ENCODE data around the gene LRRC7. TPM values are rescaled to one million over a fixed set of nuclear protein-coding genes. Genes with fewer than 3 reads are reported as not detected.
"Not testable (repeated sequence)": the region's sequence is repeated elsewhere in the genome, so short reads cannot be mapped to it uniquely, and the experiment has no call there.

The LRRC7 gene
- total and polyA plus RNA-seq, 2 donors = 0.53 to 47.7 TPM

GRCh38 chr1:69688193-69688592, 120.5 kb downstream of the LRRC7 start:
- no peaks in the 10 kb centered on the region for H3K36me3 ChIP-seq (ENCODE audit: insufficient read depth)
- H3K4me3 ChIP-seq (ENCODE audit: low read depth, low read length) = no peak overlapping the region
- no peak overlapping the region for H3K27ac ChIP-seq (ENCODE audit: low read depth)
- H3K4me1 ChIP-seq (ENCODE audit: insufficient read depth) = no peaks in the 10 kb centered on the region
- DNase-seq (ENCODE audit: extremely low spot score) = no peak
- WGBS = 94% methylated on average over 2 of the region's 2 CpGs

GRCh38 chr1:69691179-69691578, 123.5 kb downstream of the LRRC7 start:
- Histone ChIP-seq H3K36me3 (ENCODE audit: insufficient read depth) (no peaks in the 10 kb centered on the region), H3K4me3 (ENCODE audit: low read depth, low read length) (no peak overlapping the region), H3K4me1 (ENCODE audit: insufficient read depth) (no peaks in the 10 kb centered on the region), H3K27ac (ENCODE audit: low read depth) (no peak overlapping the region)
- DNase-seq (ENCODE audit: extremely low spot score) = no peak
- WGBS = 77% methylated on average over 3 of the region's 3 CpGs

- H3K36me3 ChIP-seq (ENCODE audit: insufficient read depth) = no peaks in the 10 kb centered on the region
- H3K4me1 ChIP-seq (ENCODE audit: insufficient read depth) = no peaks in the 10 kb centered on the region
- H3K4me3 ChIP-seq (ENCODE audit: low read depth, low read length) = no peak overlapping the region
- H3K27ac ChIP-seq (ENCODE audit: low read depth) = no peak overlapping the region
- DNase-seq (ENCODE audit: extremely low spot score) = no peak
Measured at GRCh38 chr1:69693921-69694675, 126.4 kb downstream of the LRRC7 start.

GRCh38 chr1:69697340-69697739, 129.6 kb downstream of the LRRC7 start:
- Histone ChIP-seq H3K27ac (ENCODE audit: low read depth) (no peak overlapping the region), H3K4me1 (ENCODE audit: insufficient read depth) (no peaks in the 10 kb centered on the region), H3K4me3 (ENCODE audit: low read depth, low read length) (no peak overlapping the region), H3K36me3 (ENCODE audit: insufficient read depth) (no peaks in the 10 kb centered on the region)
- WGBS = 95% methylated on average over 2 of the region's 2 CpGs
- no peak for DNase-seq (ENCODE audit: extremely low spot score)

GRCh38 chr1:69700770-69701169, 133.0 kb downstream of the LRRC7 start:
- WGBS = 81% methylated on average over 2 of the region's 2 CpGs
- H3K36me3 ChIP-seq (ENCODE audit: insufficient read depth) = no peaks in the 10 kb centered on the region
- H3K27ac ChIP-seq (ENCODE audit: low read depth) = no peak overlapping the region
- H3K4me1 ChIP-seq (ENCODE audit: insufficient read depth) = no peaks in the 10 kb centered on the region
- DNase-seq (ENCODE audit: extremely low spot score) = no peak
- no peak overlapping the region for H3K4me3 ChIP-seq (ENCODE audit: low read depth, low read length)

- Histone ChIP-seq H3K36me3 (ENCODE audit: insufficient read depth) (no peaks in the 10 kb centered on the region), H3K4me1 (ENCODE audit: insufficient read depth) (no peaks in the 10 kb centered on the region), H3K4me3 (ENCODE audit: low read depth, low read length) (no peak overlapping the region), H3K27ac (ENCODE audit: low read depth) (no peak overlapping the region)
- 77% methylated on average over 4 of the region's 4 CpGs for WGBS
- no peak for DNase-seq (ENCODE audit: extremely low spot score)
Measured at GRCh38 chr1:69702085-69702484, 134.4 kb downstream of the LRRC7 start.

- WGBS = 76% methylated on average over 1 of the region's 1 CpG
- Histone ChIP-seq H3K4me3 (ENCODE audit: low read depth, low read length) (no peak overlapping the region), H3K27ac (ENCODE audit: low read depth) (no peak overlapping the region), H3K4me1 (ENCODE audit: insufficient read depth) (no peaks in the 10 kb centered on the region), H3K36me3 (ENCODE audit: insufficient read depth) (no peaks in the 10 kb centered on the region)
- DNase-seq (ENCODE audit: extremely low spot score) = no peak
Measured at GRCh38 chr1:69706473-69706872, 138.8 kb downstream of the LRRC7 start.

- 93% methylated on average over 4 of the region's 4 CpGs for WGBS
- Histone ChIP-seq H3K4me1 (ENCODE audit: insufficient read depth) (no peaks in the 10 kb centered on the region), H3K27ac (ENCODE audit: low read depth) (no peak overlapping the region), H3K36me3 (ENCODE audit: insufficient read depth) (no peaks in the 10 kb centered on the region), H3K4me3 (ENCODE audit: low read depth, low read length) (no peak overlapping the region)
- DNase-seq (ENCODE audit: extremely low spot score) = no peak
Measured at GRCh38 chr1:69707103-69707502, 139.4 kb downstream of the LRRC7 start.

GRCh38 chr1:69710484-69711189, 142.9 kb downstream of the LRRC7 start:
- no peaks in the 10 kb centered on the region for H3K4me1 ChIP-seq (ENCODE audit: insufficient read depth)
- H3K27ac ChIP-seq (ENCODE audit: low read depth) = no peak overlapping the region
- no peak for DNase-seq (ENCODE audit: extremely low spot score)
- no peaks in the 10 kb centered on the region for H3K36me3 ChIP-seq (ENCODE audit: insufficient read depth)
- WGBS = 12% methylated on average over 4 of the region's 4 CpGs
- H3K4me3 ChIP-seq (ENCODE audit: low read depth, low read length) = no peak overlapping the region

- Histone ChIP-seq H3K36me3 (ENCODE audit: insufficient read depth) (no peaks in the 10 kb centered on the region), H3K4me1 (ENCODE audit: insufficient read depth) (no peaks in the 10 kb centered on the region), H3K27ac (ENCODE audit: low read depth) (no peak overlapping the region), H3K4me3 (ENCODE audit: low read depth, low read length) (no peak overlapping the region)
- WGBS = 50% methylated on average over 4 of the region's 4 CpGs
- DNase-seq (ENCODE audit: extremely low spot score) = no peak
Measured at GRCh38 chr1:69711190-69711930, 143.6 kb downstream of the LRRC7 start.

GRCh38 chr1:69717834-69718233, 150.1 kb downstream of the LRRC7 start:
- not testable (repeated sequence) for H3K27ac ChIP-seq (ENCODE audit: low read depth); DNase-seq (ENCODE audit: extremely low spot score)

GRCh38 chr1:69728206-69728605, 160.5 kb downstream of the LRRC7 start:
- H3K27ac ChIP-seq (ENCODE audit: low read depth) = no peak overlapping the region
- H3K4me1 ChIP-seq (ENCODE audit: insufficient read depth) = no peaks in the 10 kb centered on the region
- 69% methylated on average over 1 of the region's 1 CpG for WGBS
- DNase-seq (ENCODE audit: extremely low spot score) = no peak
- no peak overlapping the region for H3K4me3 ChIP-seq (ENCODE audit: low read depth, low read length)
- H3K36me3 ChIP-seq (ENCODE audit: insufficient read depth) = no peaks in the 10 kb centered on the region

More at GRCh38 chr1:69717834-69718233, 150.1 kb downstream of the LRRC7 start:
- H3K36me3 ChIP-seq (ENCODE audit: insufficient read depth); H3K4me1 ChIP-seq (ENCODE audit: insufficient read depth); H3K4me3 ChIP-seq (ENCODE audit: low read depth, low read length): not testable (repeated sequence)

- Histone ChIP-seq H3K36me3 (ENCODE audit: insufficient read depth) (no peaks in the 10 kb centered on the region), H3K27ac (ENCODE audit: low read depth) (no peak overlapping the region), H3K4me1 (ENCODE audit: insufficient read depth) (no peaks in the 10 kb centered on the region), H3K4me3 (ENCODE audit: low read depth, low read length) (no peak overlapping the region)
- DNase-seq (ENCODE audit: extremely low spot score) = no peak
Measured at GRCh38 chr1:69733061-69733460, 165.3 kb downstream of the LRRC7 start.

All from urinary bladder (tissue), 4 donors.